Measurements from ENCODE around the gene SLC25A38. TPM values are rescaled to one million over a fixed set of nuclear protein-coding genes. Genes with fewer than 3 reads are reported as not detected.

SLC25A38 gene
- total RNA-seq, 2 donors from 2014 or later, result 17.5 to 28.8 TPM

- DNase-seq, result no peak
- ATAC-seq, result no peak
- Histone ChIP-seq H3K4me3 (no peak overlapping the region), H3K36me3 (replicated peaks in 1 of 2; ENCODE audit: insufficient read depth in 1 of 2, low read depth in 2 of 2) (no peaks in the 10 kb centered on the region), H3K27ac (no peak overlapping the region), H3K27me3 (no peaks in the 10 kb centered on the region), H3K9me3 (no peaks in the 10 kb centered on the region), H3K4me1 (peaks cover 42% of the 10 kb centered on the region)
- TF ChIP-seq POLR2A (IDR thresholded peaks at IDR 0.05) (no peak), CTCF (IDR thresholded peaks at IDR 0.05) (no peak)
- 63 to 73% methylated on average over 5 of the region's 5 CpGs for WGBS, 2 donors
- intact Hi-C loops (cut with DNase I), result no loop called here
Observed at GRCh38 chr3:39376959-39377634, 6.1 kb upstream of the SLC25A38 start.

- Histone ChIP-seq H3K4me3 (no peak overlapping the region), H3K9me3 (no peaks in the 10 kb centered on the region), H3K27ac (peak overlapping the region in 1 of 4 donors; percentile 5), H3K4me1 (peaks cover 50% of the 10 kb centered on the region), H3K27me3 (no peaks in the 10 kb centered on the region), H3K36me3 (replicated peaks in 1 of 2; ENCODE audit: insufficient read depth in 1 of 2, low read depth in 2 of 2) (no peaks in the 10 kb centered on the region)
- WGBS, 2 donors, result 19 to 24% methylated on average over 4 of the region's 4 CpGs
- DNase-seq, result peak; percentile 72 to 78 (median 74)
- TF ChIP-seq CTCF (IDR thresholded peaks at IDR 0.05) (peak; percentile 50 to 75 (median 70)), POLR2A (IDR thresholded peaks at IDR 0.05) (no peak)
- intact Hi-C loops (cut with DNase I), result no loop called here
- peak; percentile 69 for ATAC-seq
Observed at GRCh38 chr3:39378088-39378487, 5.1 kb upstream of the SLC25A38 start.

GRCh38 chr3:39378957-39379777 is 4.0 kb upstream of the SLC25A38 start:
- H3K9me3 ChIP-seq, result no peaks in the 10 kb centered on the region
- H3K27me3 ChIP-seq, result no peaks in the 10 kb centered on the region
- peaks cover 50% of the 10 kb centered on the region for H3K4me1 ChIP-seq
- intact Hi-C loops (cut with DNase I), result no loop called here
- no peaks in the 10 kb centered on the region for H3K36me3 ChIP-seq (replicated peaks in 1 of 2; ENCODE audit: insufficient read depth in 1 of 2, low read depth in 2 of 2)
- ATAC-seq (peak; percentile 41), DNase-seq (peak; percentile 47 to 62 (median 55))
- TF ChIP-seq CTCF (IDR thresholded peaks at IDR 0.05), result no peak
- no peak for TF ChIP-seq POLR2A (IDR thresholded peaks at IDR 0.05)
- WGBS, 2 donors, result 71% methylated on average over 10 of the region's 10 CpGs
- no peak overlapping the region for H3K4me3 ChIP-seq
- H3K27ac ChIP-seq, result peak overlapping the region; percentile 5 to 98 (median 80)

- intact Hi-C loops (cut with DNase I), result no loop called here
- 81 to 93% methylated on average over 5 of the region's 5 CpGs for WGBS, 2 donors
- ATAC-seq, result no peak
Observed at GRCh38 chr3:39379778-39380155, 3.4 kb upstream of the SLC25A38 start.

More at GRCh38 chr3:39379778-39380155, 3.4 kb upstream of the SLC25A38 start:
- Histone ChIP-seq H3K9me3 (no peaks in the 10 kb centered on the region), H3K27me3 (no peaks in the 10 kb centered on the region), H3K4me3 (no peak overlapping the region), H3K27ac (peak overlapping the region in 3 of 4 donors; percentile 95 to 98 (median 97)), H3K4me1 (peaks cover 52% of the 10 kb centered on the region), H3K36me3 (replicated peaks in 1 of 2; ENCODE audit: insufficient read depth in 1 of 2, low read depth in 2 of 2) (no peaks in the 10 kb centered on the region)
- TF ChIP-seq POLR2A (IDR thresholded peaks at IDR 0.05) (no peak), CTCF (IDR thresholded peaks at IDR 0.05) (no peak)
- DNase-seq, result no peak
